Measurements from ENCODE around the gene TRIM28. TPM values are rescaled to one million over a fixed set of nuclear protein-coding genes. Genes with fewer than 3 reads are reported as not detected.

The TRIM28 gene
- total RNA-seq, 1 experiment from 2014 or later = 1,221 TPM

GRCh38 chr19:58518256-58519086 is 25.4 kb upstream of the TRIM28 start (continued):
- TF ChIP-seq E2F1 (CRISPR knock-in tag; IDR thresholded peaks at IDR 0.05) = no peak
- TF ChIP-seq ERG (CRISPR knock-in tag; IDR thresholded peaks at IDR 0.05) = no peak

DNA sequence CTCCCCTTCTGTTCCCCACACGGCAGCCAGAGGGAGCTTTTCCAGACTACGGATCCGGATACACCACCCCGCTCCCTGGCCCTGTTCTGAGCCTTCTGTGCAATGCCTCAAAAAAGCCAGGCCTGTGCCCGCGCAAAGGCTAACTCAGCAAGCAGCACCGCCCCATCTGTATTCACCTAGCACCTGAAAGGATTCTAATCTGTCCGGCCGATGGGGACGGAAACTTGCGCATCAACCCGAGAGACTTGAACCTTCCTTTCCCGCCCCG is 24.8 kb upstream of the TRIM28 start:
- POLR2A ChIA-PET = interaction anchor here (1.3 to 3.3 kb wide), 8 partner anchors 19 to 54 kb away, joined by 3 to 34 read pairs (median 10); partner anchors contain the start of genes CHMP2A, TRIM28 and UBE2M
- H3K27ac Mint-ChIP-seq = peak overlapping the region; percentile 99
- no peaks in the 10 kb centered on the region for H3K27me3 Mint-ChIP-seq (ENCODE audit: low read depth)
- TF ChIP-seq FOXP4 (CRISPR knock-in tag; IDR thresholded peaks at IDR 0.05) (0 out of 2 replicates have a peak, but pooled peaks have one; percentile 15), E2F1 (CRISPR knock-in tag; IDR thresholded peaks at IDR 0.05) (no peak), RELA (CRISPR knock-in tag; IDR thresholded peaks at IDR 0.05; ENCODE audit: borderline replicate concordance) (0 out of 2 replicates have a peak, but pooled peaks have one; percentile 9), JAZF1 (CRISPR knock-in tag; IDR thresholded peaks at IDR 0.05) (no peak), ETV6 (CRISPR knock-in tag; IDR thresholded peaks at IDR 0.05) (peak; percentile 5; the same call in 1 of the 2 replicates)
- TF ChIP-seq, protein P1, sequence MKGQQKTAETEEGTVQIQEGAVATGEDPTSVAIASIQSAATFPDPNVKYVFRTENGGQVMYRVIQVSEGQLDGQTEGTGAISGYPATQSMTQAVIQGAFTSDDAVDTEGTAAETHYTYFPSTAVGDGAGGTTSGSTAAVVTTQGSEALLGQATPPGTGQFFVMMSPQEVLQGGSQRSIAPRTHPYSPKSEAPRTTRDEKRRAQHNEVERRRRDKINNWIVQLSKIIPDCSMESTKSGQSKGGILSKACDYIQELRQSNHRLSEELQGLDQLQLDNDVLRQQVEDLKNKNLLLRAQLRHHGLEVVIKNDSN (CRISPR knock-in tag; IDR thresholded peaks at IDR 0.05) = 0 out of 2 replicates have a peak, but pooled peaks have one; percentile 11
- DNase-seq (ENCODE audit: low spot score) (peak; percentile 80), ATAC-seq (peak; percentile 41)
- CTCF ChIA-PET = interaction anchor here (0.6 to 6.5 kb wide), 29 partner anchors 9 to 497 kb away, joined by 3 to 60 read pairs (median 7); partner anchors contain the start of genes CHMP2A, RNF225, TRIM28 and UBE2M
- H3K4me3 Mint-ChIP-seq = peak overlapping the region; percentile 97
- H3K4me1 Mint-ChIP-seq = peaks cover 52% of the 10 kb centered on the region
- H3K36me3 Mint-ChIP-seq = peaks cover 5% of the 10 kb centered on the region
- no peaks in the 10 kb centered on the region for H3K9me3 Mint-ChIP-seq

- peak; percentile 75 for ATAC-seq
- TF ChIP-seq JAZF1 (CRISPR knock-in tag; IDR thresholded peaks at IDR 0.05) = no peak
- TF ChIP-seq RELA (CRISPR knock-in tag; IDR thresholded peaks at IDR 0.05; ENCODE audit: borderline replicate concordance) = no peak
- TF ChIP-seq MXD4 (CRISPR knock-in tag; IDR thresholded peaks at IDR 0.05; ENCODE audit: borderline replicate concordance) = no peak
- TF ChIP-seq, protein P2, sequence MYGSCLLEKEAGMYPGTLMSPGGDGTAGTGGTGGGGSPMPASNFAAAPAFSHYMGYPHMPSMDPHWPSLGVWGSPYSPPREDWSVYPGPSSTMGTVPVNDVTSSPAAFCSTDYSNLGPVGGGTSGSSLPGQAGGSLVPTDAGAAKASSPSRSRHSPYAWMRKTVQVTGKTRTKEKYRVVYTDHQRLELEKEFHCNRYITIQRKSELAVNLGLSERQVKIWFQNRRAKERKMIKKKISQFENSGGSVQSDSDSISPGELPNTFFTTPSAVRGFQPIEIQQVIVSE (CRISPR knock-in tag; IDR thresholded peaks at IDR 0.05; ENCODE audit: borderline replicate concordance) = no peak
- TF ChIP-seq TEAD4 (CRISPR knock-in tag; IDR thresholded peaks at IDR 0.05) = 0 out of 2 replicates have a peak, but pooled peaks have one; percentile 63
- TF ChIP-seq KAT7 (CRISPR knock-in tag; IDR thresholded peaks at IDR 0.05; ENCODE audit: borderline replicate concordance) = peak; percentile 54; the same call in 1 of the 2 replicates
- no peak for TF ChIP-seq ZNF317 (CRISPR knock-in tag; IDR thresholded peaks at IDR 0.05; ENCODE audit: borderline replicate concordance, low read depth)
- TF ChIP-seq NR1H2 (CRISPR knock-in tag; IDR thresholded peaks at IDR 0.05) = no peak
- TF ChIP-seq TP53 (CRISPR knock-in tag; IDR thresholded peaks at IDR 0.05) = peak; percentile 95
- TF ChIP-seq, protein P3, sequence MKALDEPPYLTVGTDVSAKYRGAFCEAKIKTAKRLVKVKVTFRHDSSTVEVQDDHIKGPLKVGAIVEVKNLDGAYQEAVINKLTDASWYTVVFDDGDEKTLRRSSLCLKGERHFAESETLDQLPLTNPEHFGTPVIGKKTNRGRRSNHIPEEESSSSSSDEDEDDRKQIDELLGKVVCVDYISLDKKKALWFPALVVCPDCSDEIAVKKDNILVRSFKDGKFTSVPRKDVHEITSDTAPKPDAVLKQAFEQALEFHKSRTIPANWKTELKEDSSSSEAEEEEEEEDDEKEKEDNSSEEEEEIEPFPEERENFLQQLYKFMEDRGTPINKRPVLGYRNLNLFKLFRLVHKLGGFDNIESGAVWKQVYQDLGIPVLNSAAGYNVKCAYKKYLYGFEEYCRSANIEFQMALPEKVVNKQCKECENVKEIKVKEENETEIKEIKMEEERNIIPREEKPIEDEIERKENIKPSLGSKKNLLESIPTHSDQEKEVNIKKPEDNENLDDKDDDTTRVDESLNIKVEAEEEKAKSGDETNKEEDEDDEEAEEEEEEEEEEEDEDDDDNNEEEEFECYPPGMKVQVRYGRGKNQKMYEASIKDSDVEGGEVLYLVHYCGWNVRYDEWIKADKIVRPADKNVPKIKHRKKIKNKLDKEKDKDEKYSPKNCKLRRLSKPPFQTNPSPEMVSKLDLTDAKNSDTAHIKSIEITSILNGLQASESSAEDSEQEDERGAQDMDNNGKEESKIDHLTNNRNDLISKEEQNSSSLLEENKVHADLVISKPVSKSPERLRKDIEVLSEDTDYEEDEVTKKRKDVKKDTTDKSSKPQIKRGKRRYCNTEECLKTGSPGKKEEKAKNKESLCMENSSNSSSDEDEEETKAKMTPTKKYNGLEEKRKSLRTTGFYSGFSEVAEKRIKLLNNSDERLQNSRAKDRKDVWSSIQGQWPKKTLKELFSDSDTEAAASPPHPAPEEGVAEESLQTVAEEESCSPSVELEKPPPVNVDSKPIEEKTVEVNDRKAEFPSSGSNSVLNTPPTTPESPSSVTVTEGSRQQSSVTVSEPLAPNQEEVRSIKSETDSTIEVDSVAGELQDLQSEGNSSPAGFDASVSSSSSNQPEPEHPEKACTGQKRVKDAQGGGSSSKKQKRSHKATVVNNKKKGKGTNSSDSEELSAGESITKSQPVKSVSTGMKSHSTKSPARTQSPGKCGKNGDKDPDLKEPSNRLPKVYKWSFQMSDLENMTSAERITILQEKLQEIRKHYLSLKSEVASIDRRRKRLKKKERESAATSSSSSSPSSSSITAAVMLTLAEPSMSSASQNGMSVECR (CRISPR knock-in tag; IDR thresholded peaks at IDR 0.05; ENCODE audit: borderline replicate concordance) = peak; percentile 57
- peak; percentile 92; the same call in 1 of the 2 replicates for TF ChIP-seq CREB1 (CRISPR knock-in tag; IDR thresholded peaks at IDR 0.05)
Observed at GRCh38 chr19:58519355-58520256, 24.3 kb upstream of the TRIM28 start, which contains the start of gene ZBTB45. Gene ZBTB45 (minus strand): TSS chr19:58519810. CDS start chr19:58517673, 2,137 bp downstream.

More at GRCh38 chr19:58519355-58520256, 24.3 kb upstream of the TRIM28 start, which contains the start of gene ZBTB45:
- peaks cover 48% of the 10 kb centered on the region for H3K4me1 Mint-ChIP-seq
- H3K27ac Mint-ChIP-seq = peak within 1 kb of the TSS; percentile 99
- CTCF ChIA-PET = interaction anchor here (0.6 to 6.5 kb wide), 33 partner anchors 9 to 498 kb away, joined by 3 to 60 read pairs (median 5); partner anchors contain the start of genes CHMP2A, RNF225, TRIM28 and UBE2M
- H3K27me3 Mint-ChIP-seq (ENCODE audit: low read depth) = no peaks in the 10 kb centered on the region
- H3K9me3 Mint-ChIP-seq = no peaks in the 10 kb centered on the region
- POLR2A ChIA-PET = interaction anchor here (0.6 to 3.3 kb wide), 16 partner anchors 9 to 61 kb away, joined by 3 to 34 read pairs (median 6); partner anchors contain the start of genes CHMP2A, TRIM28, UBE2M and ZNF446
- peaks cover 5% of the 10 kb centered on the region for H3K36me3 Mint-ChIP-seq
- peak; percentile 92 for DNase-seq (ENCODE audit: low spot score)
- H3K4me3 Mint-ChIP-seq = peak within 1 kb of the TSS; percentile 97
